ENCODE data around the gene TBL1X. TPM values are rescaled to one million over a fixed set of nuclear protein-coding genes. Genes with fewer than 3 reads are reported as not detected.

Gene TBL1X
- total and polyA plus RNA-seq, 2 of the 13 experiments (the other 11 are each of a cell fraction or from before 2014, with no cell fraction given), result 17.6 to 19.9 TPM

GRCh38 chrX:9482408-9482807 lies 17.6 kb downstream of the TBL1X start:
- POLR2A ChIA-PET, result interaction anchor here (1.5 kb wide), 1 partner anchor 19 kb away, joined by 10 read pairs; no protein-coding TSS in a partner anchor
- DNase-seq (ENCODE audit: low spot score), result no peak
- no peaks in the 10 kb centered on the region for H3K27me3 ChIP-seq (ENCODE audit: control insufficient read depth in 1 of 2, insufficient read depth in 2 of 2, low read length in 2 of 2)
- H3K4me1 ChIP-seq (ENCODE audit: insufficient read depth, low read length), result peaks cover 74% of the 10 kb centered on the region
- H4K20me1 ChIP-seq (ENCODE audit: insufficient read depth, low read length), result peaks cover 6% of the 10 kb centered on the region; the same call in 1 of the 2 replicates
- peak; percentile 71 for ATAC-seq
- H3K9ac ChIP-seq (ENCODE audit: insufficient read depth, low read depth, low read length), result no peak overlapping the region
- CTCF ChIA-PET (ENCODE audit: low intra/inter-chr PET ratio, low total read pairs), result no interaction called here
- H3K4me3 ChIP-seq (replicated peaks in 1 of 3; ENCODE audit: insufficient read depth in 1 of 3, low read depth in 2 of 3, low read length in 3 of 3), result no peak overlapping the region
- 26% methylated on average over 2 of the region's 2 CpGs for WGBS (ENCODE audit: low lambda C conversion rate)
- intact Hi-C loops (cut with micrococcal nuclease; ENCODE audit: unreplicated experiment) (no loop called here), in situ Hi-C loops (cut with HindIII; ENCODE audit: extremely low pct_ligation_motif_present, low pct_unique_long_range_greater_than_20kb) (no loop called here)
- H2AFZ ChIP-seq (ENCODE audit: low read length), result no peak overlapping the region
- FAIRE-seq, result no peak
- H3K79me2 ChIP-seq (ENCODE audit: insufficient read depth, low read length), result peaks cover 64% of the 10 kb centered on the region
- no peaks in the 10 kb centered on the region for H3K9me3 ChIP-seq (ENCODE audit: low read length)
- peak overlapping the region; percentile 60 for H3K27ac ChIP-seq (ENCODE audit: extremely low read length, insufficient read depth, low read length)
- H3K4me2 ChIP-seq (ENCODE audit: low read depth, low read length), result peak overlapping the region; percentile 55
- BruUV-seq (replicated peaks), result no TSS peak
- TF ChIP-seq CTCF (CRISPR knock-in tag; IDR thresholded peaks at IDR 0.05), result 0 out of 2 replicates have a peak, but pooled peaks have one; percentile 14
- no peak for TF ChIP-seq ZNF530 (CRISPR knock-in tag; IDR thresholded peaks at IDR 0.05; ENCODE audit: low read depth)
- H3K36me3 ChIP-seq (replicated peaks in 1 of 2; ENCODE audit: control insufficient read depth in 1 of 2, insufficient read depth in 2 of 2, low read length in 2 of 2), result no peaks in the 10 kb centered on the region; a peak in 1 of 5 replicates

GRCh38 chrX:9482837-9483236 lies 18.0 kb downstream of the TBL1X start:
- ATAC-seq (peak; percentile 23; the same call in 2 of the 3 replicates), FAIRE-seq (no peak), DNase-seq (ENCODE audit: low spot score) (no peak)
- Histone ChIP-seq H3K4me2 (ENCODE audit: low read depth, low read length) (peak overlapping the region; percentile 55), H3K9me3 (ENCODE audit: low read length) (no peaks in the 10 kb centered on the region), H3K27me3 (ENCODE audit: control insufficient read depth in 1 of 2, insufficient read depth in 2 of 2, low read length in 2 of 2) (no peaks in the 10 kb centered on the region), H3K27ac (ENCODE audit: extremely low read length, insufficient read depth, low read length) (peak overlapping the region; percentile 60), H3K9ac (ENCODE audit: insufficient read depth, low read depth, low read length) (no peak overlapping the region), H3K79me2 (ENCODE audit: insufficient read depth, low read length) (peaks cover 64% of the 10 kb centered on the region), H3K4me1 (ENCODE audit: insufficient read depth, low read length) (peaks cover 70% of the 10 kb centered on the region), H2AFZ (ENCODE audit: low read length) (no peak overlapping the region), H3K4me3 (replicated peaks in 1 of 3; ENCODE audit: insufficient read depth in 1 of 3, low read depth in 2 of 3, low read length in 3 of 3) (peak overlapping the region in 1 of 3 experiments; percentile 16; a peak in 1 of 6 replicates), H4K20me1 (ENCODE audit: insufficient read depth, low read length) (0 out of 2 replicates have a peak, but pooled peaks cover 4% of the 10 kb centered on the region), H3K36me3 (replicated peaks in 1 of 2; ENCODE audit: control insufficient read depth in 1 of 2, insufficient read depth in 2 of 2, low read length in 2 of 2) (no peaks in the 10 kb centered on the region; a peak in 1 of 5 replicates)
- intact Hi-C loops (cut with micrococcal nuclease; ENCODE audit: unreplicated experiment), result no loop called here
- POLR2A ChIA-PET, result interaction anchor here (1.5 kb wide), 1 partner anchor 20 kb away, joined by 10 read pairs; no protein-coding TSS in a partner anchor
- CTCF ChIA-PET (ENCODE audit: low intra/inter-chr PET ratio, low total read pairs), result no interaction called here
- BruUV-seq (replicated peaks), result no TSS peak
- in situ Hi-C loops (cut with HindIII; ENCODE audit: extremely low pct_ligation_motif_present, low pct_unique_long_range_greater_than_20kb), result no loop called here
- WGBS (ENCODE audit: low lambda C conversion rate), result 30% methylated on average over 3 of the region's 3 CpGs
- TF ChIP-seq ZNF576 (CRISPR knock-in tag; IDR thresholded peaks at IDR 0.05) (no peak), TBL1XR1 (IDR thresholded peaks at IDR 0.05; ENCODE audit: borderline replicate concordance, low read length, partially characterized antibody) (no peak), ZNF580 (CRISPR knock-in tag; IDR thresholded peaks at IDR 0.05; ENCODE audit: borderline replicate concordance, low read depth) (no peak), SRY (CRISPR knock-in tag; IDR thresholded peaks at IDR 0.05) (no peak), ZHX2 (IDR thresholded peaks at IDR 0.05; ENCODE audit: low read depth) (no peak), ZHX2 (CRISPR knock-in tag; IDR thresholded peaks at IDR 0.05; ENCODE audit: borderline replicate concordance) (no peak), HNRNPL (IDR thresholded peaks at IDR 0.05; ENCODE audit: low read depth, low read length) (no peak)
